Fibroblast of lung (primary cell): ENCODE data around the gene TRIM62. TPM values are rescaled to one million over a fixed set of nuclear protein-coding genes. Genes with fewer than 3 reads are reported as not detected.

Experiments used
- DNase-seq, 2 donors: peaks; one replicate each; pipeline versions ENCODE4 v3.0.0 to v3.0.0-alpha.2; 2010; ENCODE audit warnings: low read depth in 2 of 2
- H2AFZ ChIP-seq: 2 replicates; pipeline ENCODE4 v1.5.1; 2012; ENCODE audit warnings: low read length, control low read depth, inconsistent platforms
- H3K27ac ChIP-seq: 2 replicates; pipeline ENCODE4 v1.5.1; 2011; ENCODE audit warnings: low read length, control low read depth; ENCODE audit not compliant: insufficient read depth
- H3K27me3 ChIP-seq: 2 replicates; pipeline ENCODE4 v1.5.1; 2011; ENCODE audit warnings: mild to moderate bottlenecking, low read length; ENCODE audit not compliant: control insufficient read depth, insufficient read depth
- H3K36me3 ChIP-seq: 2 replicates; pipeline ENCODE4 v1.5.1; 2011; ENCODE audit warnings: low read length; ENCODE audit not compliant: control insufficient read depth, insufficient read depth
- H3K4me1 ChIP-seq: 2 replicates; pipeline ENCODE4 v1.5.1; 2011; ENCODE audit warnings: low read length; ENCODE audit not compliant: control insufficient read depth, insufficient read depth; ENCODE audit errors: extremely low read depth
- H3K4me2 ChIP-seq: 2 replicates; pipeline ENCODE4 v1.5.1; 2011; ENCODE audit warnings: low read length, control low read depth; ENCODE audit not compliant: insufficient read depth; ENCODE audit errors: extremely low read depth
- H3K4me3 ChIP-seq, 4 experiments: fragments of 200-600 bp in 1 of 4; sonication (generic) in 1 of 4; replicated peaks in 1 of 4; 2 replicates each; pipeline ENCODE4 v1.5.1; 2011 to 2016; ENCODE audit warnings: low read length in 4 of 4, low read depth in 3 of 4, mild to moderate bottlenecking in 3 of 4, control low read depth in 2 of 4, inconsistent platforms in 1 of 4, mixed read lengths in 1 of 4; ENCODE audit not compliant: insufficient read depth in 1 of 4; ENCODE audit errors: control extremely low read depth in 1 of 4
- H3K79me2 ChIP-seq: 2 replicates; pipeline ENCODE4 v1.5.1; 2012; ENCODE audit warnings: mild to moderate bottlenecking, low read length, inconsistent platforms; ENCODE audit not compliant: control insufficient read depth, insufficient read depth
- H3K9ac ChIP-seq: 2 replicates; pipeline ENCODE4 v1.5.1; 2011; ENCODE audit warnings: mild to moderate bottlenecking, low read length, control low read depth; ENCODE audit not compliant: insufficient read depth
- H3K9me3 ChIP-seq: 2 replicates; pipeline ENCODE4 v1.5.1; 2012; ENCODE audit warnings: low read depth, low read length; ENCODE audit not compliant: control insufficient read depth, insufficient read depth
- H4K20me1 ChIP-seq: 2 replicates; pipeline ENCODE4 v1.5.1; 2011; ENCODE audit warnings: low read length; ENCODE audit not compliant: control insufficient read depth, insufficient read depth; ENCODE audit errors: extremely low read depth
- CTCF ChIP-seq, 2 donors: IDR thresholded peaks in 1 of 2; conservative IDR thresholded peaks in 1 of 2; 1 replicate in 1 of 2; 2 replicates in 1 of 2; pipeline ENCODE4 v1.5.1; 2011 to 2012; ENCODE audit warnings: low read length in 2 of 2, control low read depth in 1 of 2, inconsistent platforms in 1 of 2, low read depth in 1 of 2, mild to moderate bottlenecking in 1 of 2
- EZH2 ChIP-seq: IDR thresholded peaks from 2 replicates; pipeline ENCODE4 v1.5.1; 2012; ENCODE audit warnings: low read length, control low read depth, mild to moderate bottlenecking; ENCODE audit errors: missing control alignments
- polyA plus RNA-seq, 2 donors: library from polyadenylated mRNA; depleted of rRNA in 1 of 2; stranded (reverse) in 1 of 2; unstranded in 1 of 2; fragments of >200 nt; gene quantifications; 2 replicates each; pipeline ENCODE4 v1.2.1, GENCODE V29; 2011 to 2012; ENCODE audit warnings: missing spikeins in 1 of 2
- total RNA-seq: library from RNA; depleted of rRNA; stranded (reverse); fragments of >200 nt; gene quantifications from 2 replicates; pipeline ENCODE4 v1.2.1, GENCODE V29; 2014

TRIM62 gene
- total and polyA plus RNA-seq, 2 donors (not counting 1 experiment from before 2014, with no cell fraction given): 1.8 to 2.4 TPM

GRCh38 chr1:33099290-33100118 is 82.3 kb downstream of the TRIM62 start:
- H3K4me2 ChIP-seq: peak overlapping the region; percentile 28
- peak overlapping the region; percentile 100 for H3K27ac ChIP-seq

DNA sequence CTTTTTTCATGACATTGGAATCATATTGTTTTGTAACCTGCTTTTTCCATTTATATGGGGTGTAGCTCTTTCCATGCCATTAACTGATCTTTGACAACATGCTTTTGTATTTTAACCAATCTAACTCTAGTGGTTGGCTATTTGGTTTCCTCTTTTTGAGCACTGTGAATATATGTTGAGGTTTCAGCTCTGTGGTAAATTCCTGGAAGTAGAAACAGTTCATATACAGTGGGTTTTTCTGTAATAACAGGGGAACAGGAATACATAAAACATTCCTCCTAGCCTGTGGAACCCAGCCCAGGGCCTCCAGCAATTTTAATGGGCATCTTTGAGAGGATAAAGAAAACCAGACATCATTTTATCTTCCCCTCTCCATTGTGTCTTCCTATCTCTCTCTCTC is 83.5 kb downstream of the TRIM62 start:
- Histone ChIP-seq H3K9ac (no peak overlapping the region), H2AFZ (no peak overlapping the region), H3K4me2 (no peak overlapping the region)

More at GRCh38 chr1:33099290-33100118, 82.3 kb downstream of the TRIM62 start:
- DNase-seq: peak; percentile 100
- Histone ChIP-seq H3K79me2 (no peaks in the 10 kb centered on the region), H3K9me3 (no peaks in the 10 kb centered on the region), H3K4me1 (peaks cover 20% of the 10 kb centered on the region), H4K20me1 (no peaks in the 10 kb centered on the region), H2AFZ (no peak overlapping the region), H3K9ac (peak overlapping the region; percentile 28), H3K36me3 (no peaks in the 10 kb centered on the region), H3K27me3 (no peaks in the 10 kb centered on the region), H3K4me3 (no peak overlapping the region)
- TF ChIP-seq CTCF (conservative IDR thresholded peaks at IDR 0.05 in 1 of 2, IDR thresholded peaks at IDR 0.05 in 1 of 2; ENCODE audit: low read depth in 1 of 2, low read length in 2 of 2) (peak; percentile 42 to 64), EZH2 (no peak)

GRCh38 chr1:33097762-33098161 is 84.1 kb downstream of the TRIM62 start:
- Histone ChIP-seq H4K20me1 (no peaks in the 10 kb centered on the region), H3K9me3 (no peaks in the 10 kb centered on the region), H3K36me3 (no peaks in the 10 kb centered on the region), H3K9ac (no peak overlapping the region), H3K27ac (peak overlapping the region; percentile 100), H3K4me2 (no peak overlapping the region), H2AFZ (no peak overlapping the region), H3K4me1 (peaks cover 20% of the 10 kb centered on the region), H3K4me3 (no peak overlapping the region), H3K27me3 (no peaks in the 10 kb centered on the region), H3K79me2 (no peaks in the 10 kb centered on the region)
- TF ChIP-seq CTCF (conservative IDR thresholded peaks at IDR 0.05 in 1 of 2, IDR thresholded peaks at IDR 0.05 in 1 of 2; ENCODE audit: low read depth in 1 of 2, low read length in 2 of 2) (no peak), EZH2 (no peak)
- no peak for DNase-seq

More for the DNA sequence above, 83.5 kb downstream of the TRIM62 start:
- Histone ChIP-seq H3K4me3 (no peak overlapping the region), H3K4me1 (peaks cover 20% of the 10 kb centered on the region), H3K27ac (peak overlapping the region; percentile 100), H3K27me3 (no peaks in the 10 kb centered on the region), H3K79me2 (no peaks in the 10 kb centered on the region), H3K36me3 (no peaks in the 10 kb centered on the region), H4K20me1 (no peaks in the 10 kb centered on the region), H3K9me3 (no peaks in the 10 kb centered on the region)
- DNase-seq: peak; percentile 12 to 67
- no peak for TF ChIP-seq CTCF (conservative IDR thresholded peaks at IDR 0.05 in 1 of 2, IDR thresholded peaks at IDR 0.05 in 1 of 2; ENCODE audit: low read depth in 1 of 2, low read length in 2 of 2)
- TF ChIP-seq EZH2: no peak
